ENCODE data around the gene NOL6.

The NOL6 gene

GRCh38 chr9:33472171-33472880 lies 1.4 kb downstream of the NOL6 start:
- H3K27ac ChIP-seq = no peak overlapping the region; the same call in 1 of the 2 replicates
- no peaks in the 10 kb centered on the region for H3K27me3 ChIP-seq
- H4K20me1 ChIP-seq = peaks cover 42% of the 10 kb centered on the region
- H3K4me2 ChIP-seq = peak overlapping the region; percentile 96
- peak overlapping the region; percentile 97 for H3K4me3 ChIP-seq
- H3K36me3 ChIP-seq = peaks cover 52% of the 10 kb centered on the region
- no peak for TF ChIP-seq Cebpa-rat (IDR thresholded peaks at IDR 0.05)
- H3K9ac ChIP-seq = peak overlapping the region; percentile 88
- peaks cover 23% of the 10 kb centered on the region for H3K4me1 ChIP-seq
- no peaks in the 10 kb centered on the region for H3K9me3 ChIP-seq

DNA sequence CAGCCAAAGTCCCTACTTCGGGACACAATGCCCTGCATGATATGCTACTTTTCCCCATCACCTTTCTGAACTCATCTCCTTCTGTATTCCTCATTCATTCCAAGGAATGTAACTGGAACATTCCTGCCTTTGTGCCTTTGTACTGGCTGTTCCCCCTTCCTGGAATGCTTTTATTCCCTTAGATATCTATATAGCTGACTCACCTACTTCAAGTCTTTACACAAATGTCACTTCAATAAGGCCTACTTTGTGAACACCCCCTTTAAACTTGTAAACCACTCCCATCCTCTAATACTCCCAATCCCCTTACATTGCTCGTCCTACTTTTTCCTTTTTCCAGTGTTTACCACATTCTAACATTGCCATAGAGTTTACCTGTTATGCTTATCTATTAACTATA lies 2.4 kb downstream of the NOL6 start:
- Histone ChIP-seq H3K4me3 (no peak overlapping the region), H3K27ac (no peak overlapping the region), H3K4me1 (peaks cover 23% of the 10 kb centered on the region), H3K36me3 (peaks cover 61% of the 10 kb centered on the region), H3K9me3 (no peaks in the 10 kb centered on the region), H3K9ac (no peak overlapping the region; the same call in 1 of the 2 replicates), H3K27me3 (no peaks in the 10 kb centered on the region), H4K20me1 (peaks cover 52% of the 10 kb centered on the region), H3K4me2 (peak overlapping the region; percentile 96; the same call in 1 of the 2 replicates)
- TF ChIP-seq Cebpa-rat (IDR thresholded peaks at IDR 0.05) = no peak

GRCh38 chr9:33469891-33470290 lies 3.8 kb downstream of the NOL6 start:
- peaks cover 60% of the 10 kb centered on the region for H4K20me1 ChIP-seq
- H3K4me3 ChIP-seq = no peak overlapping the region
- no peak overlapping the region for H3K4me2 ChIP-seq
- H3K9ac ChIP-seq = no peak overlapping the region
- peaks cover 76% of the 10 kb centered on the region for H3K36me3 ChIP-seq
- H3K9me3 ChIP-seq = no peaks in the 10 kb centered on the region
- H3K4me1 ChIP-seq = peaks cover 23% of the 10 kb centered on the region
- no peaks in the 10 kb centered on the region for H3K27me3 ChIP-seq
- no peak overlapping the region for H3K27ac ChIP-seq
- TF ChIP-seq Cebpa-rat (IDR thresholded peaks at IDR 0.05) = no peak

DNA sequence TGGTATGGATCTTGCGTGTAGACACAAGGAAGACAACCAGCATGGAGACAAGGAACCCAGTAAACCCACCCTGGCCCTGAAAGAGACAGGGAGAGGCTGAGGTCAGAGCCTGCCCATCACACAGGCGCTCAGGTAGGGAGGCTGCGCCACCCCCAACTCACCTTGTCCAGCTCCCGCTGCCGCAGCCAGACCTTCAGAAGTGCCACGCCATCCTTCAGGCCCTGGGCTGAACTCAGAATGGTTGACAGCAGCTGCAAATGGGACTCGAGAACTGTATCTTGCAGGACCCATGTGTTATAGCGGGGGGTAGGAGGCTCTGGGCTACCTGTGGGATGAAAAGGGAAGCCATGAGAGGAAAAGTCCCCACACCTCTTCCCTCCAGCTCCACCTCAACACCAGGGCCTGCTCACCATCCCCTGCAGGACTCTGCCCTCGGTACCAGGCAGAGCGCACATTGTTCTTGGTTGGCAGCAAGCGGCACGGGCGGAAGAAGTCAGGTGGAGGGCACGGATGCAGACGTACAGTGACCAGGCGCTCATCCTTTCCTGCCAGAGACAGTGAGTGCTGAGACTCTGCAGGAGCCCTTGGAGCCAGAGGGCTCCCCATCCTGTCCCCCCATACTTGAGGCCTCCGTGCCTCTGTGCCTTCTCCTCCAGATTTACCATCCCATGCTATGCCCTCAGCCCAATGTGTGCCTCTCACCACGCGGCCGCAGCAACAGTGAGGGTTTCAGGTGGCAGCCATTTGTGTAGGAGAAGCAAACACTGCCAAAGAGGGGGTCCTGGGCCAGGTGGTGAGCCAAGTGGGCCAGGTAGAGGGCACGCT lies 4.7 kb downstream of the NOL6 start:
- no peak overlapping the region for H3K9ac ChIP-seq
- H3K27ac ChIP-seq = no peak overlapping the region
- H3K4me2 ChIP-seq = no peak overlapping the region
- peaks cover 18% of the 10 kb centered on the region for H3K4me1 ChIP-seq
- no peak overlapping the region for H3K4me3 ChIP-seq
- peaks cover 60% of the 10 kb centered on the region for H4K20me1 ChIP-seq
- peaks cover 85% of the 10 kb centered on the region for H3K36me3 ChIP-seq
- TF ChIP-seq Cebpa-rat (IDR thresholded peaks at IDR 0.05) = no peak
- no peaks in the 10 kb centered on the region for H3K27me3 ChIP-seq
- no peaks in the 10 kb centered on the region for H3K9me3 ChIP-seq

- Histone ChIP-seq H3K9me3 (no peaks in the 10 kb centered on the region), H3K36me3 (peaks cover 92% of the 10 kb centered on the region), H3K9ac (no peak overlapping the region), H3K4me1 (peaks cover 18% of the 10 kb centered on the region), H4K20me1 (peaks cover 59% of the 10 kb centered on the region), H3K27me3 (no peaks in the 10 kb centered on the region), H3K4me2 (no peak overlapping the region), H3K4me3 (no peak overlapping the region), H3K27ac (no peak overlapping the region)
- TF ChIP-seq Cebpa-rat (IDR thresholded peaks at IDR 0.05) = no peak
Measured at GRCh38 chr9:33468215-33468730, 5.5 kb downstream of the NOL6 start.

DNA sequence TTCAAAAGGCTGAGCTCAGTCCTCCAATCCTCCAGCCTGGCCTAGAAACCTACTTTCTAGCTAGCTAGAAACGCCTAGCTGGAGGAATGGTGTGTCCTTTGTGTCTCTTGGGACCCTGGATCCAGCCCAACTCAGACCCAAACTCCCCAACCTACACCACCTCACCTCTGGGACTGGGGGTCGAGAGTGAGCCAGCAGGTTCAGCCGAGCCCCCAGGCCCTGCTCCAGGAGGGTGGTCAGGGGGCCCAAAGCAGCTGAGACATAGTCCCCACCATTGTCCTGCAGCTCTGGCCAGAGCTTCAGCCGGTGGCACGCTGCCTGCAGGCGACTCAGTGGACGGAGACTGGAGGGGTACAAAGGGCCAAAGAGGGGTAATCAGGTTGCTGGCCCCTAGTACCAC lies 6.2 kb downstream of the NOL6 start:
- no peaks in the 10 kb centered on the region for H3K27me3 ChIP-seq
- H3K27ac ChIP-seq = no peak overlapping the region
- H3K9ac ChIP-seq = no peak overlapping the region
- H3K4me2 ChIP-seq = no peak overlapping the region
- peaks cover 56% of the 10 kb centered on the region for H4K20me1 ChIP-seq
- peaks cover 100% of the 10 kb centered on the region for H3K36me3 ChIP-seq
- TF ChIP-seq Cebpa-rat (IDR thresholded peaks at IDR 0.05) = no peak
- peaks cover 10% of the 10 kb centered on the region for H3K4me1 ChIP-seq
- no peaks in the 10 kb centered on the region for H3K9me3 ChIP-seq
- H3K4me3 ChIP-seq = no peak overlapping the region

DNA sequence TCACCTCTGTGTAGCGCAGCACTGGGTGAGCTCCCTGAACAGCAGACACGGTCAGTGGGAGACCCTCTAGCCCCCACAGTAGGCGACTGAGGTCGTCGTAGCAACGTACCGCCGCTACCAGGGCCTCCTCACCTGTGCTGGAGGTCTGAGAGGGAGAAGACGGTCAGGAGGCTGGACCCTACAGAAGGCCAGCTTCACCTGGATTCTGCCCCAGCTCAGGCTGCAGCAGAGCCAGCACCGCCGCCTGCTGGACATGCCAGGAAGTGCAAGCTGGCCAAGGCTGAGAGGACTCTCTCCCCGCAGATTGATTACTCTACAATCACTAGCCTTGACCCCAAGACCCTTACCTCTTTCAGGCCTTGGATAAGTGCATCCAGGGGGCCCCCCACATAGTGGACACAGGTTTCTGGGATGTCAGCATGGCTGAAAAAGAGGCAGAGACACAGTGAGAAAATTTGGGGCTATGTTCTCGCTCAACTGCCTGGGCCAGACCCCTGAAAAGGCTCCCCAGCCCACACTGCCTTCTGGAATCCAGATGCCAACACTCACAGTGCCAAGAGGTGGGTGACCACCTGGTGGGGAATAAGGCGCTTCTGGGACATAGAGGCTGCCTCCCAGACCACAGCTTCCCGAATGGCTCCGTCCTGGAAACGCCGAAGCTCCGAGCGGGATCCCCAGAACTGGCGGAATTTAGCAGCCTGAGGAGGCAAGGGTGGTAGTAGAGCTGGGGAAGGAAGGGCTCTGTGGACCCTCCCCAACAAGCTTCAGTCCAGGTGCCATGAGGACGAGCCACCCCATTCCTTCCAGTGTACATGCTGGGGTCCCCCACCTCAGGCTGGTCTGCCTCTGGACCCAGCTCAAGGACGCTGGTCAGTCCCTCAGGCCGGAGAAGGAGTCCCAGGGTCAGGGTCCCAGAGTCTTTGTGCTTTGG lies 6.9 kb downstream of the NOL6 start:
- H3K36me3 ChIP-seq = peaks cover 100% of the 10 kb centered on the region
- no peak for TF ChIP-seq Cebpa-rat (IDR thresholded peaks at IDR 0.05)
- H3K4me2 ChIP-seq = no peak overlapping the region
- H3K4me1 ChIP-seq = peaks cover 3% of the 10 kb centered on the region
- no peak overlapping the region for H3K27ac ChIP-seq
- no peaks in the 10 kb centered on the region for H3K9me3 ChIP-seq
- no peak overlapping the region for H3K9ac ChIP-seq
- no peak overlapping the region for H3K4me3 ChIP-seq
- peaks cover 49% of the 10 kb centered on the region for H4K20me1 ChIP-seq
- no peaks in the 10 kb centered on the region for H3K27me3 ChIP-seq

- no peak overlapping the region for H3K27ac ChIP-seq
- no peaks in the 10 kb centered on the region for H3K27me3 ChIP-seq
- no peak overlapping the region for H3K4me3 ChIP-seq
- peaks cover 46% of the 10 kb centered on the region for H4K20me1 ChIP-seq
- H3K9ac ChIP-seq = no peak overlapping the region
- H3K4me1 ChIP-seq = no peaks in the 10 kb centered on the region
- TF ChIP-seq Cebpa-rat (IDR thresholded peaks at IDR 0.05) = no peak
- no peaks in the 10 kb centered on the region for H3K9me3 ChIP-seq
- peaks cover 100% of the 10 kb centered on the region for H3K36me3 ChIP-seq
- H3K4me2 ChIP-seq = no peak overlapping the region
Measured at GRCh38 chr9:33465596-33466564, 7.8 kb downstream of the NOL6 start.
